ENCODE measurements around the gene DAPL1.
"Not testable (repeated sequence)": the region's sequence is repeated elsewhere in the genome, so short reads cannot be mapped to it uniquely, and the experiment has no call there.

DAPL1 gene

DNA sequence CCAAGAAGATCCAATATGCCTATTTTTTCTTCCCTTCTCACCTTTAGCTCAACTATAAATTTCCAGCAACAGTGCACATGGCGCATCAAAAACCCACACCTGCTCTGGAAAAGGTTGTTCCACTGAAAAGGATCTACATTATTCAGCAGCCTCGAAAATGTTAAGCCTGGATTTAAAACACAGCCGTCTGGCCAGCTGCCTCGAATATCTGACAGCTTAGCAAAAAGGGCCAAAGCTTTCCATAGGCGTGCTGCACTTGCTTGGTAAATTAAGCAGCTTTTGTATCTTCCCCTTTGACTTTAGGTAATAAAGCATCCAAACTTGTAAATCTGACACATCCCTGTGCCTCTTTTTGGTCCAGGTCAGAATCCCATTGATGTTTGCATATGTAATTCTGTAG is 20.5 kb downstream of the DAPL1 start:
- in situ Hi-C loops (cut with HindIII; ENCODE audit: low sequenced_read_pairs): no loop called here

DNA sequence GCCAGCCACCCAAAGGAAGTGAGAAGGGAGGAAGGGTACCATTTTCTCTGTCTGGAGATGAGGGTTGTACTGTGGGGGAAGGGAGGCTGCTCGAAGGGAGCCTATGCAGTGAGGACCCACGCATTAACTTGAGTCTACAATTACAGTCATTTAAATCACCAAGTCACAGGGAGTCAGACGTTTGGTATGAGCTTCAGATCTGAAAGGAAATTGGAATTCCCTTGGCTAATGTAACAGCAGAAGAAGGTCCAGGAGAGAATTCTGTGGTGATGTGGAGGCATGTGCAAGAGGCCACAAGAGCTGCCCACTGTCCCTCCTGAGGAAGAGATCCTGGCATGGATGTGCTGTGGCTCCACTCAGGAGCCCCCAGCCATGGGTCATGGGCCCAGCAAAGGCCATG is 22.5 kb downstream of the DAPL1 start:
- in situ Hi-C loops (cut with HindIII; ENCODE audit: low sequenced_read_pairs): no loop called here

DNA sequence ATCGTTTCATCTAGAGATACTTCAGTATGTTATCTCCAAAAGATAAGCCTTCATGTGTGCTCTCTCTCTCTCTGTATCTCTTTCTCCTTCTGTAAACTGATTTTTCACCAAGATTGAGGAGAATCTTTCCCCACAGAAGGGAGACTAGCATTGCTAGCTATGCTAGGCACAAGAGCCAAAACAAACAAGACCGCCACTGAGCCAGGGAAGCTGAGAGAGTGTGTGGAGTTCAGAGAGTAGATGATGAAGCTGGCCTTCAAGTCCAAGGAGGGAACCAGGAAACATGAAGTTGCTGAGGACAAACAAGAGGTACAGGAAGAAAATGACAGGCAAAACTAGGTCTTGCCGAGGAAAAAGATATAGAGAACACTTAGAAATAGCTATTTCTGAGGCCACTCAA is 23.4 kb downstream of the DAPL1 start:
- in situ Hi-C loops (cut with HindIII; ENCODE audit: low sequenced_read_pairs): no loop called here

DNA sequence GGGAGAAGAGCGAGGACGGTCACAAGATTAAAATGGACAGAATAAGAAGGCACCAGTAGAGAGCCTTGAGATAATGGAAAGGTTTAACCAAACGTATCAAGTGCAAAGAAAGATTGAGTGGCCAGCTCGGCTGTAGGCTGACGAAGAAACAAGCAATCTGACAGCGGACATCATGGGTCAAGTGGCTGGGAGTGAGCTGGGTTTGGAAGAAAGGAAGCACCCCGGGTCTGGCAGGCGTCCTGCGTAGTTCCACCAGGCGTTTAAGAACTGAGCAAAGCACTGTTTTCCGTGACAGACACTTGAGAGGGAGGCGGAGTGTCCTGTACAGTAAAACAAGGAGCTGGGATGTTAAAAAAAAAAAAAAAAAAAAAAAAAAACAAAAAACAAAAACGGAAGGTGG is 27.1 kb downstream of the DAPL1 start:
- in situ Hi-C loops (cut with HindIII; ENCODE audit: low sequenced_read_pairs): no loop called here

DNA sequence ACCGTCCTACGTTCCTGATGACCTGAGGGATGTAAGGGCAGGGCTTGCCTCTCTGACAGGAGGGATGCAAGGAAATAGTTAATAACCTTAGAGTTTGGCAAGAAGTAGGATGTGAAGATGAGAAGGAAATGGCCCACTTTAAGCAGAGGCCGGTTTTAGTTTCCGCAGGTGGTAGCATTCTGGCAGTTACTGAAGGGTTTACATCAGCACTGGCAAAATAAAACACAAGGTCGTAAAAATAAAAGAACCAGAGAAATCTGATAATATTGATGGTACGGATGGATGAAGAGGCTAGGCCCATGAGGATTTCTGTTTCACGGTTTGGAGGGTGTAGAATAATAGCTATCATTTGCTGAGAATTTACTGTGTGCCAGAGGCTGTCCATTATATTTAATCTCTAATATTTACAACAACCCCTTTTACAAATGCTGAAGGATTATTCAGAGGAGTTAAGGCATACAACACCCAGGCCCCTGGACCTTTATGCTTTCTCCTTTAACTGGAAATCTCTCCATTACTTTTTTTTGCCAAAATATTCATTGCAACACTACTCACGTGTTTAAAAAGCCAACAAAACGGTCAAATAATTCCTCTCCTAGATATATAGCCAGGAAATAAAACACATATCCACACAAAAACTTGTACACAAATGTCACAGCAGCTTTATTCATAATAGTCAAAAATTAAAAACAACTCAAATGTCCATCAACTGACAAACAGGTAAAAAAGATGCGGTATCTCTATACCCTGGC is 28.5 kb downstream of the DAPL1 start:
- in situ Hi-C loops (cut with HindIII; ENCODE audit: low sequenced_read_pairs): no loop called here

DNA sequence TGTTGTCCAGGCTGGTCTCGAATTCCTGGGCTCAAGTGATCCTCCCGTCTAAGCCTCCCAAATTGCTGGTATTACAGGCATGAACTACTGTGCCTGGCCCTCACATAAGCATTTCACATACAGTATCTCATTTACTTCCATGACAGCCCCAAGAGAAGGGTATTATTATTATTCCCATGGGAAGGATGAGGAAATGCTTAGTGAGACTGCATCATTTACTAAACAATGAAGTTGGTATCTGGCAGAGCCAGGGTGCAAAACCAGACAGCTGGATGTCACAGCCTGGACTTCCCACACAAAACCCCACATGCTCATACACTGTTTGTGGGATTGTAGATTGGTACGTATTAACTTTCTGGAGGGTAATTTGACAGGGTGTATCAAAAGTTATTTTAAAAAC is 29.9 kb downstream of the DAPL1 start:
- in situ Hi-C loops (cut with HindIII; ENCODE audit: low sequenced_read_pairs): no loop called here

DNA sequence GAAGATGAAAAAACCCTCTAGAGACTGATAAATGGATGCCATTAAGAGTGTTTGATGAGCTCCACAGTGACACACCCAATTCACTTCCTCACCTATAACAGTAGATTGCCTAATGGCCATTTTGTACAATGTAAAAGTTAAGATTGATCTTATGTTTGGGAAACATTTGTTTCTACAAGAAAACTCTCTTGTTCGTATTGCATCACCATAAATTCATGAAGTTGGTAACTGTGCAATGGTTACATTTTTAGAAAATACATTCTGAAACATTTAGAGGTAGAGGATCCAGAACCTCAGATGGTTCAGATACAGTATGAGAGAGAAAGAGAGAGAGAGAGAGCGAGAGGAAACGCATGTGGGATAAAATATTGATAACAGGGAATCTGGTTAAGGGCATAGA is 31.8 kb downstream of the DAPL1 start:
- in situ Hi-C loops (cut with HindIII; ENCODE audit: low sequenced_read_pairs): no loop called here

DNA sequence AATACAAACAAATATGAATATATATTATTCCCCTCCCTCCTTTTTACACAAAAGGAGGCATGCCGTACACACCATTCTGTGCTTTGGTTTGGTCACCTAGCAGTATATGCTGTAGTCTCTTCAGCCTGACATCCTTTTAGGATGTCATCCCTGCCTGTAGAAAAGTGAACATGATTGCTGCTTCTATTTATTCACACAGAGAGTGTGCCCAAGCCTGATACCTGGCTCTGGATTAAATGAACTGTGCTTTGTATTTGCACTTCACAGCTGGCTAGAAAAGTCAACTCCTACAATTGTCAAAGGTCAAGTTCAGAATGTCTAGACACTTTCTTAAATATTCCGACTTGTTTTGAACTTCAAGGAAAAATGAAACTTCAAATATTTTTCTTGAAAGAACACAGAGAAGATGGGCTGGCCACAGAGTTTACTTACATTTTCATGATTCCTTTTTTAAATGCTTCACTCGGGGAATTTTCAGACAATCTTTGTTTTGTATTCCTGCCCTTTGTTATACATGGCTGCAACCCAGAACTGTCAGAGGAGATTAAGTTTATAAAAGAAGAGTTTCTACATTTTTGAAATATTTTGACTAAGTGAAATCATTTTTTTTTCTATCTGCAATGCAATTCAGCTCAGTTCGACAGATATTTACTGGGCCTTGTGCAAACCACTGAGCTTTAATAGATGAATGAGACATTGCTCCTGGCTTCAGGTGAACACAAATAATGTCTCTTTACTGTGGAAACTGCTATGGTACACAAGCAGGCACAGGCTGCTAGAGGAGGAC is 33.5 kb downstream of the DAPL1 start:
- in situ Hi-C loops (cut with HindIII; ENCODE audit: low sequenced_read_pairs): no loop called here

DNA sequence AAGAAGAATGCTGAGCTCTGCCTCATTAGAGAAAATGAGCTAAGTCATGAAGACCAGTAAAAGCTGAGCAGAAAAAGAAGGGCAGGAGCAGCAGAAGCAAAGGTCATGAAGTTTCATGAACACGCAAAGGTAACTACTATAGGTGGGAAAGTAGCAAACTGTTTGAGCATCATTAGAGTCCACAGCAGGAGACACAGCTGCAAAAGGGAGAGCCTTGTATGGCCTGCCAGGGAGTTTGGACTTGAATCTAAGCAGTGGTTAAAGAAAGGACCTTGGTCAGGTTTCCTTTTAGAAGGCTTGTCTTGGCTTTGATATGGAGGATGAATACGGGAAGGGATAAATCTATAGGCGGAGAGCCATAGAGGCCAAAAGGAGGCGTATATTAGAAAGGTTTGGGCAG is 34.0 kb downstream of the DAPL1 start:
- in situ Hi-C loops (cut with HindIII; ENCODE audit: low sequenced_read_pairs): no loop called here

DNA sequence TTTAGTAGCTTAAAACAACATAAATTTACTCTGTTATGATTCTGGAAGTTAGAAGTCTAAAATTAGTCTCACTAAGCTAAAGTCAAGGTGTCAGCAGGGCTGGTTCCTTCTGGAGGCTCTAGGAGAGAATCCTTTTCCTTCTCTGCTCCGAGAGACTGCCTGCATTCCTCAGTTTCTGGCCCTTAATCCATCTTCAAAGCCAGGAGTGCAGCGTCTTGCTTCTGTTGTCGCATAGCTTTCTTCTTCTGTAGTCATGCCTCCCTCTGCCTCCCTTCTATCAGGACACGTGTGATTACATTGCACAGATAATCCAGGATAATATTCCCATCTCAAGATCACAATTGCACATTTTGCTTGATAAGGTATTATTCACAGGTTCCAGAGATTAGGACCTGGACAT is 35.1 kb downstream of the DAPL1 start:
- in situ Hi-C loops (cut with HindIII; ENCODE audit: low sequenced_read_pairs): no loop called here

DNA sequence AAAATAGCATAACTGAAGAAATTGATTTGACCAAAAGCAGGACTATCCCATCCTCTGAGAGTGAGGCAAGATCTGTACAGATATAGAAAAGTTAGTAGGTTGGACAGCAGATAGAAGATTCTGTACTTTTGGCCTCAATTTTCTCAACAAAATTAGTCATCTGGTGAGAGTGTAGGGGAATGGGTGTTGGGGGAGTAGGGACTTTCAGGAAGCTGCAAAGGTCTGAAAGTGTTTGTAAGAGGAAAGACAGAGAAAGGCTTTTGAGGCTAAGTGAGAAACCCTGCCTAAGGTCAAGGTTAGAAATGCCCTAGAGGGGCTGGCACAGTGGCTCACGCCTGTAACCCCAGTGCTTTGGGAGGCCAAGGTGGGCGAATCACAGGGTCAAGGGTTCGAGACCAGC is 40.3 kb downstream of the DAPL1 start:
- in situ Hi-C loops (cut with HindIII; ENCODE audit: low sequenced_read_pairs): no loop called here

DNA sequence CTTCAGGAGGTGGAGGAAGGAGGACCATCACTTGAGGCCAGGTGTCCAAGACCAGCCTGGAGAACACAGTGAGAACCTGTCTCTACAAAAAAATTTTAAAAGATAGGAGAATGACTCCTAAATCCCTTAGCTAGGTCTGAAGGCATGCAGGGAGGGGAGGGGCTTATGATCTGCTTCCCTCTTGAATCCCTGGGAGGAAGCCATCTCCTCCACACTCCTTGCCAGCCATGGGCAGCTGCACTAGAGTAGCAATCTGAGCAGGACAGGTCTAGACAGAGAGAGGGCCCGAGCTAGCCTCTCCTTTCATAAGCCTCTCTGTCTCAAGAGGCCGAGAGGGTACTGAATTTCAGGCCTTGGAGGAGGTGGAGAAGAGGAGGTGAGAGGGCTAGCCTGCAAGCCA is 42.5 kb downstream of the DAPL1 start:
- in situ Hi-C loops (cut with HindIII; ENCODE audit: low sequenced_read_pairs): no loop called here

DNA sequence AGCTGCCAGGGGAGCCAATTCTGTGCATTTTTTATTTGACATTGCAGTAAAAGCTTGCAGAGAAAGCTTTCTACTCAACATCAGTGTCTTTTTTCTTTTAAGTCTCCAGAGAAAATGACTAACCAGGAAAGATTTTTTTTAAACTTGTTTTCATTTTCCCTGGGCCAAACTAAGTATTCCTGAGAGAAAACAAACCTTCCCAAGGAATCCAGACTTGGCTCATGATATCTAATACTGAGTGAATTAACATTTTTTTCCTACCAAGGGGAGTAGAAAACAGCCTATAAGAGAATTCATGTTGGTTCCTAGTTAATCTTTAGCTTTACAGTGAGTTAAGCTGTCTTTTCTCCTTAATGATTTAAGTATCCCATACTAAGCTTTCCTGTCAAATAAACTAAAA is 46.7 kb downstream of the DAPL1 start:
- in situ Hi-C loops (cut with HindIII; ENCODE audit: low sequenced_read_pairs): no loop called here

DNA sequence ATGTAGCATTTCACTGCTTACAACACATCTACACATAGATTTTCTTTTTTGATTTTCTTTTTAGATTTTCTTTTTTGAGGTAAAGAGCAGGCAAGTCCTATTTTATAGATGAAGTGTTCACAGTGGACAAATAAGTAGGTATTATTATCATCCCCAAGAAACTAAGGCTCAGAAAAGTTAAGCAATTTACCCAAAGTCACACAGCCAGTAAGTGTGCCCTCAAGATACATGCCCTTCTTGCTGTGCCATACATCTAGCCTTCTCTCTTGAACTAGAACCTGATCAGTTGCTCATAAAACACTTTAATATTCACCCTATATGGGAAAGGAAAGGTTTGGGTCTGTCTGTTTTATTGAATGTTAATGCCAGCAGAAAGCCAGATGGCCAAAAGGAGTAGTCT is 50.3 kb downstream of the DAPL1 start:
- in situ Hi-C loops (cut with HindIII; ENCODE audit: low sequenced_read_pairs): no loop called here

DNA sequence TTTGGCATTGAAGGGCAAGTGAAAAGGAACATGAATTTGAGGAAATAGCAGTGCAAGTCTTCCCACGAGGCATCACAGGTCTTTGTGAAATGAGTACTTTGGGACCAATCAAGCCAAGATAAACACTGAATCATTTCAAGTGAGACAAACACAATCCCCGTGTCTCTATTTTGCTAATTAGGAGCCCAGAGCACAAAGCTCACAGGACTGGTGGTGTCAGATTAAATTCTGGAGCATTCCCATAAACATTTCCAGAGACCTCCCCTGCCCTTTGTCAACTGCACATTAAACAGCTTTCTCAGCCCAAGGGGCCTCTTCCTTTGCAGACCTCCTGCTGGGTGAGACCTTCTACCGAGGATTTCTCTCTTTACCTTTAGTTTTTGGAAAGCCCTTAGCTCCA is 50.7 kb downstream of the DAPL1 start:
- in situ Hi-C loops (cut with HindIII; ENCODE audit: low sequenced_read_pairs): no loop called here

DNA sequence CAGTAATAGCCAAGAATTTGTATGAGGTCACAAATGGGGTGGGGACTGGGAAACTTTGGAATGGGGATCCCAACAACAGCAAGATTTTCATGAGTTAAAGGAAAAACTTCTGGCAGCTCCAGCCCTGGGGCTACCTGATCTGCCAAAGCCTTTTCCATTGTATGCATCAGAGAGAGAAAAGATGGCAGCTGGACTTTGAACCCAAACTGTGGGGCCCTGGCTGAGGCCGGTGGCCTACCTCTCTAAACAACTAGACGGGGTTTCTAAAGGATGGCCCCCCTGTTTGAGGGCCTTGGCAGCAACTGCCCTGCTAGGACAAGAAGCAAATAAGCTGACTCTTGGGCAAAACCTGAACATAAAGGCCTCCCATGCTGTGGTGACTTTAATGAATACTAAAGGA is 52.4 kb downstream of the DAPL1 start:
- in situ Hi-C loops (cut with HindIII; ENCODE audit: low sequenced_read_pairs): not testable (repeated sequence)

DNA sequence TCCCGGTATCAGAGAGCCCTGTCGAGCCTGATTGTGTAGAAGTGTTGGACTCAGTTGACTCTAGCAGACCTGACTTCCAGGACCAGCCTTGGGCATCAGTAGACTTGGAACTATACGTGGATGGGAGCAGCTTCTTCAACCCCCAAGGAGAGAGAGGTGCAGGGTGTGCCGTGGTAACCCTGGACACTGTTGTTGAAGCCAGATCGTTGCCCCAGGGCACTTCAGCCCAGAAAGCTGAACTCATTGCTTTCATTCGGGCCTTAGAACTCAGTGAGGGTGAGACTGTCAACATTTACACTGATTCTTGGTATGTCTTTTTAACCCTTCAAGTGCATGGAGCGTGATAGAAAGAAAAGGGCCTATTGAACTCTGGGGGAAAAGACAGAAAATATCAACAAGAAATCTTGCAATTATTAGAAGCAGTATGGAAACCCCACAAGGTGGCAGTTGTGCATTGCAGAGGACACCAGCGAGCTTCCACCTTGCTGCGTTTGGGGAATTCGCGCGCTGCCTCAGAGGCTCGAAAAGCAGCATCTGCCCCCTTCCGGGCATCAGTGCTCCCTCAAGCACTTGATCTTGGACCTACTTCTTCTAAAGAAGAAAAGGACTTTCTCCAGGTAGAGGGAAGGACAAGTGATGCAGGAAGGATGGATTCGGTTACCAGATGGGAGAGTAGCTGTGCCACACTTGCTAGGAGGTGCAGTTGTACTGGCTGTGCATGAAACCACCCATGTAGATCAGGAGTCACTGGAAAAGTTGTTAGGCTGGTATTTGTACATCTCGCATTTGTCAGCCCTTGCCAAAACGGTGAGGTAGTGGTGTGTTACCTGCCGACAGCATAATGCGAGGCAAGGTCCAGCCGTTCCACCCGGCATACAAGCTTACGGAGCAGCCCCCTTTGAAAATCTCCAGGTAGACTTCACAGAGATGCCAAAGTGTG is 53.2 kb downstream of the DAPL1 start:
- in situ Hi-C loops (cut with HindIII; ENCODE audit: low sequenced_read_pairs): not testable (repeated sequence)

DNA sequence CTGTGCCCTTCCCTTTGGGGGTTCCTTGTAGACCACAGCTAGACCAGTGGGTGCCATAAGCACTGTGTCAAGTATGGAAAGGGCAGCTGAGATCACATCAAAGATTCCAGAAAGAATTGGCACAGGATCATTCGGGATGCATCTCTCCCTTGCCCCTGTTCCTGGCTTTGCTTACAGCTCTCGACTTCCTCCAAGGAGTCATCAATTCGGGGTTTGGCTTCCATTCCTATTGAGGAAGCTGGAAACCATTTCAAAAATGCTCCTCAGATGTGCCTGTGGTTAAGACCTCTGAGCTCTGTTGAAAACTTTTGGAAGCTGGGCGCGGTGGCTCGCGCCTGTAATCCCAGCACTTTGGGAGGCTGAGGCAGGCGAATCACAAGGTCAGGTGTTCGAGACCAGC is 65.1 kb downstream of the DAPL1 start:
- in situ Hi-C loops (cut with HindIII; ENCODE audit: low sequenced_read_pairs): not testable (repeated sequence)

DNA sequence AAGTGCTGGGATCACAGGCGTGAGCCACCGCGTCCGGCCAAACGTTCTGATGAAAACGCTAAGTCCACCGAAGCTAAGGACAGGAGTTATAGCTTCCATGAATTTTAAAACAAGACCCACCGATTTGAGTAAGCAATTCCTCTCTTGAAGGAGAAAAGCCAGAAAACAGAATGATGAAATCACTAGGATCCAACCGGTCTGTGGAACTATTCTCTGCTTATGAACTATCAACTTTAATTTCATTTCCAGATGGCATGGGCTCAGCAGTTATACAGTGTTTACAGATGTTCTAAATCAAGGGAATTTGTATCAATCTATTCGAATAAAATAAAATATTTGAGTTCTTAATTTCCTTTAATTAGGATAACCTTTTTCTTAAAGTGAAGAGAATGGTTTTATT is 66.5 kb downstream of the DAPL1 start:
- in situ Hi-C loops (cut with HindIII; ENCODE audit: low sequenced_read_pairs): not testable (repeated sequence)

DNA sequence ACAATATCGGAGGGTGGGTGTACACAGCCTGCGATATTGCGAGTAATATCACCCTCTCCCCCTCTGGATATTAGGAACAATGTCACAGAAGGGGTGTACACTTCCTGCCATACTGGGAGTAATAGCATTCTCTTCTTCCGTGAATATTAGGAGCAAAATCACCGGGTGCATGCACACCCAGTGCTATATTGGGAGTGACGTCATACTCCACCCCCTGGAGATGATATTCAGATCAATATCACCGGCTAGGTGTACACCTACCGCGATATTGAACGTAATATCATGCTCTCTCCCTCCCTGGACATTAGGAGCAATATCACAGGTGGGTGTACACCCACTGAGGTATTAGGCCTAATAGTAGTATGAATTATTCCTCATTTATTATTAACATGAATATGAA is 70.4 kb downstream of the DAPL1 start:
- in situ Hi-C loops (cut with HindIII; ENCODE audit: low sequenced_read_pairs): not testable (repeated sequence)
